Ovary (tissue), 3 donors: Measurements from ENCODE around the gene FSD1.

Experiments used
- POLR2A ChIP-seq: fragments of 450-650 bp; IDR thresholded peaks from one replicate; pipeline ENCODE4 v1.6.1; 2017; ENCODE audit warnings: antibody characterized with exemption, mild to moderate bottlenecking, moderate library complexity
- TF ChIP-seq, protein P1 (sequence below), 3 donors: fragments of 450-650 bp in 2 of 3; fragments of 200-600 bp in 1 of 3; IDR thresholded peaks; one replicate each; pipeline versions ENCODE4 v1.5.1 to v1.8.0; 2016 to 2022; ENCODE audit warnings: antibody characterized with exemption in 3 of 3, mild to moderate bottlenecking in 1 of 3
- donor health status: DM: no; HTN: no; CAD: no.

DNA sequence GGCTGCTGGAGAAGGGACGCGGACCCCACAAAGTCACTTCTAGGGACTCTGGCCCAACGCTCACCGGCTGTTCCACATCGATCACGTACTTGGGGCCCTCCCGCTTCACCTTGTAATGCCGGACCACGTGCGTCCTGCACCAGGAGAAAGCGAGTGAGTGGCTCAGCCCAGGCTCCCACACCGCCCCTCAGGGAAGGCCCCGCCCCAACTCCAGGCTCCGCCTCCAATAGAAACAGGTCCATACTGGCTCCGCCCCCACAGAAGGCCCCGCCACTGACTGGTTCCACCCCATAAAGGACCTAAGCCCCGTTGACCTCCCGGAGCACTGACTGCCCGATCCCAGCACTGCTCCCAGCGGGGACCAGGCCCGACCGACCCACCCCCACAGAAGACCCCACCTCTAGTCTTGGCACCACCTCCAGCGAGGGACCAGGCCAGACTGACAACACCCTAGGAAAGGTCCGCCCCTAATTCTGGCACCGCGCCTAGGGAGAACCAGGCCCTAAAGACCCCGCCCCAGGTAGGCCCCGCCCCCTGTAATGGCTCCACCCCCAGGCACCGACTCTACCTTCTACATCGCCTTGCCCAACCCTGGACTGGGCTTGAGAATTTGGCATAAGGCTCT lies 23.0 kb downstream of the FSD1 start:
- TF ChIP-seq, protein P1, sequence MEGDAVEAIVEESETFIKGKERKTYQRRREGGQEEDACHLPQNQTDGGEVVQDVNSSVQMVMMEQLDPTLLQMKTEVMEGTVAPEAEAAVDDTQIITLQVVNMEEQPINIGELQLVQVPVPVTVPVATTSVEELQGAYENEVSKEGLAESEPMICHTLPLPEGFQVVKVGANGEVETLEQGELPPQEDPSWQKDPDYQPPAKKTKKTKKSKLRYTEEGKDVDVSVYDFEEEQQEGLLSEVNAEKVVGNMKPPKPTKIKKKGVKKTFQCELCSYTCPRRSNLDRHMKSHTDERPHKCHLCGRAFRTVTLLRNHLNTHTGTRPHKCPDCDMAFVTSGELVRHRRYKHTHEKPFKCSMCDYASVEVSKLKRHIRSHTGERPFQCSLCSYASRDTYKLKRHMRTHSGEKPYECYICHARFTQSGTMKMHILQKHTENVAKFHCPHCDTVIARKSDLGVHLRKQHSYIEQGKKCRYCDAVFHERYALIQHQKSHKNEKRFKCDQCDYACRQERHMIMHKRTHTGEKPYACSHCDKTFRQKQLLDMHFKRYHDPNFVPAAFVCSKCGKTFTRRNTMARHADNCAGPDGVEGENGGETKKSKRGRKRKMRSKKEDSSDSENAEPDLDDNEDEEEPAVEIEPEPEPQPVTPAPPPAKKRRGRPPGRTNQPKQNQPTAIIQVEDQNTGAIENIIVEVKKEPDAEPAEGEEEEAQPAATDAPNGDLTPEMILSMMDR (IDR thresholded peaks at IDR 0.05), result no peak
- no peak for TF ChIP-seq POLR2A
